NCI-H2029 treated with DMSO at 0.1 percent for 48 hours (cell line): ENCODE results near the gene NEDD1.

Experiments used
- DNase-seq: peaks from one replicate; lab custom pipeline; 2025; lab: John Stamatoyannopoulos, UW

NEDD1 gene, protein sequence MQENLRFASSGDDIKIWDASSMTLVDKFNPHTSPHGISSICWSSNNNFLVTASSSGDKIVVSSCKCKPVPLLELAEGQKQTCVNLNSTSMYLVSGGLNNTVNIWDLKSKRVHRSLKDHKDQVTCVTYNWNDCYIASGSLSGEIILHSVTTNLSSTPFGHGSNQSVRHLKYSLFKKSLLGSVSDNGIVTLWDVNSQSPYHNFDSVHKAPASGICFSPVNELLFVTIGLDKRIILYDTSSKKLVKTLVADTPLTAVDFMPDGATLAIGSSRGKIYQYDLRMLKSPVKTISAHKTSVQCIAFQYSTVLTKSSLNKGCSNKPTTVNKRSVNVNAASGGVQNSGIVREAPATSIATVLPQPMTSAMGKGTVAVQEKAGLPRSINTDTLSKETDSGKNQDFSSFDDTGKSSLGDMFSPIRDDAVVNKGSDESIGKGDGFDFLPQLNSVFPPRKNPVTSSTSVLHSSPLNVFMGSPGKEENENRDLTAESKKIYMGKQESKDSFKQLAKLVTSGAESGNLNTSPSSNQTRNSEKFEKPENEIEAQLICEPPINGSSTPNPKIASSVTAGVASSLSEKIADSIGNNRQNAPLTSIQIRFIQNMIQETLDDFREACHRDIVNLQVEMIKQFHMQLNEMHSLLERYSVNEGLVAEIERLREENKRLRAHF

DNA sequence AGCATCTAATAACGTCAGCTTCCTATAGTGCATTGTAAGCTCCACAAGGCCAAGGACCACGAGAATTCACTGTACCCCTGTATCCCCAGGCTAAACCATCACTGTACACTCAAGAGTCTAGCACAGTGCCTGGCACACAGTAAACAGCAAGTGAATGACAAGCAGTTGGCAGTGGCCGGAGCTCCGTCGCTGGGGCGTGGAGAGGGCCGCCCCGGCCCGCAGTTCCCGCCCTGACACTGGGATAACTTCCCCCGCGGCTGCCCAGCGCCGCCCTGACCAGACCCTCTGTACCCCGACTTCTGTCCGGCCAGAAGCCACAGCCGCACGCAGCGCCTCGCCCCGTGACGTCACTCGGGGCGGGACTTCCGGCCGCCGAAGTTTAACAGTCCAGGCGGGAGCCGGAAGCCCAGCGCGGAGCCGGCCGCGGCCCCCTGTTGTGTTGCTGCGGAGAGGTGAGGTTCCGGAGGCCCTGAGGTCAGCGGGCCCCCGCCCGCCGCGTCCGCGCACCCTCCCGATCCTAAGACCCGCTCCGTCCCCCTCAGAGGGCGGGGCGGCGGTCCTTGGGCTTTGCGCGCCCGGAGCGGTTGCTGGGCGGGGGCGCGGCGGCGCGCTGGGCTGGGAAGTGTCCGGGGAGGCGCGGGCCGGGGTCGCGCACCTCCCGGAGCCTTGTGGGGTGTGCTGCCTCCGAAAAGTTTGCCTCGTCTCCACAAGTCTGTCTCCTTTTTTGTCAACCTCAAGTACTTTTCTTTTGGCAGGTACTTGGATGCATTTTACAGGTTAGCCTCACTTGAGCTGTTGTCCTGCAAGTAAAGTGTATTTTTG is at the start of gene NEDD1:
Gene NEDD1 (plus strand): TSS at position 409 of the 822 bp plus-strand sequence. CDS start 2,503 bp downstream, outside the sequence.
- DNase-seq = peak; percentile 47

DNA sequence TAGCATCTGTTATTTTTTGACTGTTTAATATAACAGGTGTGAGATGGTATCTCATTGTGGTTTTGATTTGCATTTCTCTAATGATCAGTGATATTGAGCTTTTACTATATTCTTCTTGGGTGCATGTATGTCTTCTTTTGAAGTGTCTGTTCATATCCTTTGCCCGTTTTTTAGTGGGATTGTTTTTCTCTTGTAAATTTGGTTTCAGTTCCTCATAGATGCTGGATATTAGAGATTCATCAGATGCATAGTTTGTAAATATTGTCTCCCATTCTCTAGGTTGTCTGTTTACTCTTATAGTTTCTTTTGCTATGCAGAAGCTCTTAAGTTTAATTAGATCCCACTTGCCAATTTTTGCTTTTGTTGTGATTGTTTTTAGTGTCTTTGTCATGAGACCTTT is 48.9 kb upstream of the NEDD1 start:
- DNase-seq = no peak

DNA sequence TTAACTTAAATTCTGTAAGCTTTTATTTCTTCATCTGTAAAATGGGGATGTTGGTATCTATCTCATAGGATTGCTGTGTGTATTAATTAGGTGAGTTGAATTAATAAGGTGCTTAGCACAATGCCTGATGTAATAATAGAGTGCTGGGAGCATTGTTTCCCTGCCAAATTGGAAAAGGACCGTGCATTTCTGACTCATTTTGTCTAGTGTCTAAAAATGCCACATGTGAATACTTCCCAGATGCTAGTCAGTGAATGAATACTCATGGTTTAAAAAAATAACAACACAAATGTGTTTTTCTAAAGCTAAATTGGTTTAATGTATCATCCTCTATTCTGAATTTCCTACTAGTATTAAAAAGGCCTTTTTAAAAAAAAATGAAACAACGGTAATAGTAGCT is 45.4 kb upstream of the NEDD1 start:
- DNase-seq = no peak

DNA sequence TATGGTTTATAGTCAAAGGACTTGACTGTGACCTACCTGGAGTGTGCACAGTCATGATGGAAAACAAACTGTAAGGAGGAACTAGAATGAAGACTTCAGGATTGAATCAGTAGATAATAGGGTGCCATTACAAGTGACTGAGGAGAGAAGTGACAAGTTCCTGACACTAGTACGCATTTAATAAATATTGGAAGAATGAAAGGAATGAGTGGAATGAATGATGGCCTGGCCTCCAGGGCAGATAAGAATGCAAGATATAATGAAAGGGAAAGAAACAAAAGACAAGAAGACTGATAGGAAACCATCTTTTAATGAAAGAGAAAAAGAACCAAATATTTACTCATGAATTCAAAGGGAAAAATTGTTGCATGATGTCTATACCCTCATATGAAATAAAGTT is 44.7 kb upstream of the NEDD1 start:
- DNase-seq = no peak

DNA sequence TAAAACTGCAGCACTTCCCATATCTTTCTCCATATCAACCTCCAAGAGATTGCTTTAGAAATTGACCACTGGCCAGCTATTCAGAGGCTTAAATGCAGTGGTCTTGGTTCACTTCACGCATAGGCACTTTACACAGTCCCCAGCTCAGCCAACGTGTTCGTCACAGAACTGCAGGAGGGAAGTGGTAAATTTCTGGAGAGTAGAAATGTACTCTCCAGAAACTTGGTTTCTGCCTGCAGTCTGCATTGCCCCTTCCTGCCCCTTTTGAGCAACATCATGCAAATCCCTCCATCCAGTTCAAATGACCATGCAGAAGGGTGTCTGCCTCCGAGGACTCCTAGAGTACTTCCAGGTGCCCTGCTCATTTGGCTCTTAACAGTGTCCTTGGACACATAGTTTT is 42.7 kb upstream of the NEDD1 start:
- DNase-seq = no peak

DNA sequence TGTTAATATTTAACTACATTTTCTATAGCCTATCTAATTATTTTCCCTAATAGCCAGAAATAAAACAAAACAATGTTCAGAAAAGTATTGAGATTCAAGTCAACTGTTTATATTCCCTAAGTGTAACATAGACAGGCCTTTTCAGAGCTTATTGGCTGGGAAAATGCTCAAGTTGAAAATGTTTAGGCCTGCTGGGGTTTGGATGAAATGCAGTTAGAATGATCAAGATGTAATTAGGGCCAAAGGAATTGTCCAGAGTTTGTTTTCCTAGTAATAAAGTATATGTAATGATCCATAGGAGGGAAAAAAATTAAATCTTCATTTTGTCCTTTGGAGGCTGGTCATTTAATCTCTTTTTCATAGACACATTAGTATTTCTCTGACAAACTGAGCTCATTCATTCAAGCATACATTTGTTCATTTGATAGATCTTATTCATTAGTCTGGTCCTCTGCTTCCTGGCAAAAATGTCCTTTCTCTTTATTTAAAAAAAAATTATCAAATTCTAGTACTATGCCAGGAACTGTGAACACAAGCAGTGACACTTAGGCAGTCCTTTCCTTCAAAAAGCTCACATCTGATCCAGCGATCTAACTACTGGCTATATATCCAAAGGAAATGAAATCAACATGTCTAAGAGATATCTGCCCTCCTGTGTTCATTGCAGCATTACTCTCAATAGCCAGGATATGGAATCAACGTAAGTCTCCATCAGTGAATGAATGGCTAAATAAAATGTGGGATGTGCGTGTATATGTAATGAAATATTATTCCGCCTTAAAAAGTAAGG is 40.1 kb upstream of the NEDD1 start:
- no peak for DNase-seq

GRCh38 chr12:96870946-96871345 is 36.1 kb upstream of the NEDD1 start:
- DNase-seq = no peak

- no peak for DNase-seq
Measured at GRCh38 chr12:96872961-96873360, 34.1 kb upstream of the NEDD1 start.

DNA sequence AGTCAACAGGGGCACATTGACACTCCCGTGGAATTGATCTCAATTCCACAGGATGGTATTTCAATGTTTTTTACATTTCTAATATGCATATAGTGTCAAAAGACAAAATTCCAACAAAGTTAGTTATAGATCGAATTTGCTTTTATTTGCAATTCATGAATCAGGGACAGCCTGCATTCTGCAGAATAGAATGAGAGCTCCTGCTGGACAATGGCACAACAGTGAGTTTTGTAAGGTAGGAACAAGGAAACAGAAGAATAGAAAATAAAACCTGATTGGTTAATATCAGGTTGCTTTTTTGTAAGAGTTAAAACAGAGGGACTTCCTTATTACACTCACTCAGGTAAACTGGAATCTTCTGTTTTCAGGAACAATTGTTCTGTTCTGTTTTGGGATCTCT is 32.8 kb upstream of the NEDD1 start:
- no peak for DNase-seq

DNA sequence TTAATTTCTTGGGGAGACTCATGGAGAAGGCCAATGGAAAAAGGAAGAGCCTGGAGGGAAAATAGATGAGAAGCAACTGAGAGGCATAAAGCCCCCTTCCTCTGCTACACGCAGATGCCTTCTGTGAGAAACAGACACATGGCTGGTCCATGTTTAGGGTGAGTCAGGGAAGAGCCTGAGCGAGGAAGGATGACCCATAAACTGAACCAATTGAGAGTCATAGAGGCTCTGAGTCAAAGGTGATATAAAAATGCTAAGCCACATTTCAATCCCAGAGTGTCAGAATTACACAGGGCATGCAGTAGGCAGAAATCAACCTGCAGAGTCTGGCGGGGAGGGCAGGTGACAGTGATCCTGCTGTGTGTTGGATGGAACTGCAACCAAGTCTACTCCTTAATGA is 30.1 kb upstream of the NEDD1 start:
- no peak for DNase-seq

DNA sequence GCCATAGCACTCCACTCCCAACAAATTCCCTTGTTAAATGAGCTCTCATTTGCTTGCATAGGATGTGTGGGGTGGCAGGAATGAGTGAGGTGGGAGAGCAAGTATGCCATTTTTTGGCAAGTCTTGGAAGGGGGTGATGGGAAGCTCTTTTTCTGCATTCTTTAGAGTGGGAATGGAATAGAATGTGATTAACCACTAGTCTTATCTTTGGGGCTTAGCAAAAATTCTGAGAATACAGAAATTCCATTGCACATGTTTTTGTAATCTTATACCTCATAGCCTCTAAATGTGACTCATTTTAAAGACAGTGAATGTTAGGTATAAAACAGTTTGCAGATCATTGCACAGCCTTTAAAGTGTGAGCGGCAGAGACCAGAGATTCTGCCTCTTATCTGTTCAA is 28.4 kb upstream of the NEDD1 start:
- no peak for DNase-seq

DNA sequence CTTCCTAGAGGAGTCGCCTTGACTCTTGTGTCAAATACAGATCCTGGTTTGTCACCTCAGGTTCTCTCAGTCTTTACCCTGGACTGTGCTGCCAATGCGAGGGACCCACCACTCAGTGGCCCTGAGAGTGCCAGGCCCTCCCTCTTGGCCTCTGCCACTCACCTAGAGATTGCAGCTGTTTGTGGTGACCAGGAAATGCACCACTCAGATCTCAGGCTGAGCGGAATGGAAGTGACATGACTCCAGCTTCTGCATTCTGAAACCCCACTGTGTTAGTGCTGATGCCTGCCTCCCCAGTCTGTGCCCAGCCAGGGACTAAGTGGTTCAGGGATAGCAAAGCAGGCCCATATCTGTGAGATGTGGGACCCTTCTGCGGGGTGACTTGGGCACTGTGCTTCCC is 27.8 kb upstream of the NEDD1 start:
- DNase-seq = no peak

DNA sequence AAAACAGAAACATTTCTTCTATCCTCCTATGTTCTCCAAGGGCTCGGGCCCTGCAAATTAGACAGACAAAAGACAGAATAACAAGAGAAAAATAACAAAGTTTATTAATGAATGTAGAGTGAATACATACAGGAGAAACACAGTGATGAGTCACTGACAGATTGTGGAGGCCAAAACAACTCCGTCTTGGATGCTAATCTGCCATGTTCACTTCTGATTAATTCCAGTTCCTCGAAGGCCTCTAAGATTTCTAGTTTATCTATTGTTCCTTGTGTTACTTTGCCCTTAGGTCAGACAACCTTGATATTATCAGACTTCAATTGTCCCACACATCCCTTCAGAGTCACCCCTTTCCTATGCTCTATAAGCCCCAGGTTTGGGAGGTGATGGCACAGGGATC is 26.8 kb upstream of the NEDD1 start:
- DNase-seq = no peak

DNA sequence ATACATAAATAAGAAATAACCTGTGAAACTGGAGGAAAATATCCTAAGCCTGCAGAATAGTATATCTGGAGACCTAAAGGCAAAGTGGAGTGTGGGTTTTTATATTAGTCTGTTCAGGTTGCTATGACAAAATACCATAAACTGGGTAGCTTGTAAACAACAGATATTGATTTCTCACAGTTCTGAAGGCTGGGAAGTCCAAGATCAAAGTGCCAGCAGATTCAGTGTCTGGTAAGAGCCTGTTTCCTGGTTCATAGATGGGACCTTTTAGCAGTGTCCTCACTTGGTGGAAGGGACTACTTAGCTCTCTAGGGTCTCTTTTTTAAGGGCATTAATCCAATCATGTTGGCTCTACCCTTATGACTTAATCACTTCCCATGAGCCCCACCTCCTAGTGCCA is 25.4 kb upstream of the NEDD1 start:
- no peak for DNase-seq

DNA sequence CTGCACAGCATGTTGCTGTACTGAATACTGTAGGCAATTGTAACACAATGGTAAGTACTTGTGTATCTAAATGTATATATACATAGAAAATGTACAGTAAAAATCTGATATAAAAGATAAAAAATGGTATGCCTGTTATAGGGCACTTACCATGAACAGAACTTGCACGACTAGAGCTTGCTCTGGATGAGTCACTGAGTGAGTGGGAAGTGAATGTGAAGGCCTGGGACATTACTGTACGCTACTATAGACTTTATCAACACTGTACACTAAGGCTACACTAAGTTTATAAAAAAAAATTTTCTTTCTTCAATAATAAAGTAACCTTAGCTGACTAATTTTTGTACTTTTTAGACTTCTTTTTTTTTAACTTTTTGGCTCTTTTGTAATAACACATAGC is 24.2 kb upstream of the NEDD1 start:
- no peak for DNase-seq

GRCh38 chr12:96883571-96883970 is 23.5 kb upstream of the NEDD1 start:
- no peak for DNase-seq

DNA sequence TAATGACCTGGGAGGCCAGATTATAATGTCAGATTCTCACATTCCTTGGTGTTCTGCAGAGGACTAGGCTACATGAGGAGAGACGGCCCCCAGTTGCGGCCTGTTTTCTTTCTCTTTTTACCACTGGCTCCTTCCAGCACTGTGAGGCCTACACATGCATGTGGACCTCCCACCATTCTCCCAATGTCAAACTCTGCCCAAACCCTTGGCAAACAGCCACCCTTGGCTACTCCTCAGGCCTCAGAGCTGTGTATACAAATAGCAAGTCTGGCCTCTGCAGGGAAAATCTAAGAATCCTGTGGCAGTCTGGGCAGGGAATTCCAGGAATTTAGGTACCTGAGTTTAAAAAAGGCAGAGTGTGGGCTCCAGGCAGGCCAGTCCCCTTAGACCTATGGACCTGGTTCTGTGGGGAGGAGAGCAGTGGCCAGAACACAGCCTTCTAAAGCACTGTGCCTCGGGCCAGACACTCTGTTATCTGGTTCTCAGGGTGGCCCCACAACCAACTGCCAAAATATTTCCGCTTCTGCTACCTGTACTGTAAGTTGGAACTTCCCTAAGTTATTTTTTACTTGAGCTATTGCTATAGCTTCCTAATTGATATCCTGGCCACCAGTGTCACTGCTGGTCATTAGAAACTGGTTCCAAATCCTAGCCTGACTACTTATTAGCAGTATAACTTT is 19.9 kb upstream of the NEDD1 start:
- no peak for DNase-seq

DNA sequence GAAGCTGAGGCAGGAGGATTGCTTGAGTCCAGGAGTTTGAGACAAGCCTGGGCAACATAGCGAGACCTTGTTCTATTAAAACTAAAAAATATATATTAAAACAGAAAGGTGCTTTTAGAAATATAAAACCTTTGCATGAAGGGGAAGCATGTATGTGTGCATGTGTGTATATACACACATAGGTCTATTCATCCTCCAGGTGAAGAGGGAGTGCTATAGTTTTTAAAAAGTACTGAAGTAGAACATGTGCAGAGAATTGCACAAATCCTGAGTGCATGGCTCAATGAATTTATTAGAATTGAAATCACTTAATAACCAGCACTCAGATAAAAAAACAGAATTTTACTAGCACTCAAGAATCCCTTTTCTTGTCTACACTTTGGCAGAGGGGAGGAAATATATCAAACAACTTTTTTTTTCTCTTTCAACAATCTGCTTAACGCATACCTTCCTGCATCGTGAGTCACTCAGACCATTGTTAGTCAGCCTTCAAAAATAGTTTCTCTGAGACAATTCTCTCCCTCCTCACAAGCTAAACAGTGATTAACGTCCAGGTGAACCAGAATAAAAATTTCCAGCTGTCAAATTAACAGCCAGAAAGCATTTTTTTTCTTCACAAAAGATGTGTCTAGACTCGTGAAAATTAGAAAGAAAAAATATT is 17.7 kb upstream of the NEDD1 start:
- DNase-seq = no peak

GRCh38 chr12:96890331-96890730 is 16.7 kb upstream of the NEDD1 start:
- DNase-seq = no peak

DNA sequence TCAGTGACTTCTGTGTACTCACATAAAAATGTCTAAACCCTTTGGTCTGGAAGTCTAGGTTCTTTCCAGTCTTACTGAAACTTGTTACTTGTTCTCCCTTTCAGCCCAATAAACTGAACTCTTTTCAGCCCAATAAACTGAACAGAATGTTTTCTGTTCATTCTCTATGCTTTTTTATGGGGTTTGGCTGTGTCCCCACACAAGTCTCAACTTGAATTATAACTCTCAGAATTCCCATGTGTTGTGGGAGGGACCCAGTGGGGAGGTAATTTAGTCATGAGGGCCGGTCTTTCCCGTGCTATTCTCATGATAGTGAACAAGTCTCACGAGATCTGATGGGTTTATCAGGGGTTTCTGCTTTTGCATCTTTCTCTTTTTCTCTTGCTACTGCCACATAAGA is 15.0 kb upstream of the NEDD1 start:
- DNase-seq = no peak

DNA sequence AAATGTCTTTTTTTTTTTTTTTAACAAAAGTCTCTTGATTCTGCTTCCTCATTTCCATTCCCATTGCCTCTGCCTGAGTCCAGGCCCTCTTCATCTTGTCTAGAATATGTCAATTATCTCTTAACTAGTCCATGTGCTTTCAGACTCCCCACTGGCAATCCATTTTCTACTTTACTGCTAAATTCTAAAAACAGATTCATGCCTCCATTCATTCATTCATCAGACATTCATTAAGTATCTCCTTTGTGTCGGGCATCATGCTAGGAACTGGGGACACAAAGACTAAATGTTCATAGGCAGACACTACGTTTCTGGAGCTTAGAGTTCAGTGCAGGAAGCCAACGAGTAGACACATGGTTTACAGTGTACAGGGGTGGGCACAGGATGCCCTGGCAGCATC is 9.6 kb upstream of the NEDD1 start:
- no peak for DNase-seq
